IPS DF 6.9 (cell line): ENCODE results near the gene TSPAN1.

Experiments used
- DNase-seq: peaks from one replicate; pipeline ENCODE4 v3.0.0-alpha.2; 2013; ENCODE audit warnings: low read depth, low spot score
- H3K27ac ChIP-seq: one replicate; pipeline ENCODE4 v1.5.1; 2013; ENCODE audit warnings: low read length, control low read depth
- H3K27me3 ChIP-seq: 2 replicates; pipeline ENCODE4 v1.6.1; 2013; ENCODE audit warnings: mild to moderate bottlenecking, low read length; ENCODE audit not compliant: control insufficient read depth, insufficient read depth
- H3K36me3 ChIP-seq: 2 replicates; pipeline ENCODE4 v1.6.1; 2013; ENCODE audit warnings: low read length; ENCODE audit not compliant: control insufficient read depth, insufficient read depth
- H3K4me1 ChIP-seq: 2 replicates; pipeline ENCODE4 v1.6.1; 2013; ENCODE audit warnings: low read length; ENCODE audit not compliant: control insufficient read depth, insufficient read depth
- H3K4me3 ChIP-seq: 2 replicates; pipeline ENCODE4 v1.5.1; 2013; ENCODE audit warnings: mild to moderate bottlenecking, low read length
- H3K9me3 ChIP-seq: 2 replicates; pipeline ENCODE4 v1.6.1; 2013; ENCODE audit warnings: low read length, inconsistent platforms; ENCODE audit not compliant: control insufficient read depth, insufficient read depth
- WGBS: extraction: QIAGEN DNeasy Blood & Tissue Kit; methylation state at CpG from one replicate; pipeline ENCODE4 v1.1.7; 2013; ENCODE audit warnings: mixed read lengths, missing lambda C conversion rate; ENCODE audit not compliant: insufficient read length, insufficient coverage; 5-methylcytosine and 5-hydroxymethylcytosine counted together

TSPAN1 gene

DNA sequence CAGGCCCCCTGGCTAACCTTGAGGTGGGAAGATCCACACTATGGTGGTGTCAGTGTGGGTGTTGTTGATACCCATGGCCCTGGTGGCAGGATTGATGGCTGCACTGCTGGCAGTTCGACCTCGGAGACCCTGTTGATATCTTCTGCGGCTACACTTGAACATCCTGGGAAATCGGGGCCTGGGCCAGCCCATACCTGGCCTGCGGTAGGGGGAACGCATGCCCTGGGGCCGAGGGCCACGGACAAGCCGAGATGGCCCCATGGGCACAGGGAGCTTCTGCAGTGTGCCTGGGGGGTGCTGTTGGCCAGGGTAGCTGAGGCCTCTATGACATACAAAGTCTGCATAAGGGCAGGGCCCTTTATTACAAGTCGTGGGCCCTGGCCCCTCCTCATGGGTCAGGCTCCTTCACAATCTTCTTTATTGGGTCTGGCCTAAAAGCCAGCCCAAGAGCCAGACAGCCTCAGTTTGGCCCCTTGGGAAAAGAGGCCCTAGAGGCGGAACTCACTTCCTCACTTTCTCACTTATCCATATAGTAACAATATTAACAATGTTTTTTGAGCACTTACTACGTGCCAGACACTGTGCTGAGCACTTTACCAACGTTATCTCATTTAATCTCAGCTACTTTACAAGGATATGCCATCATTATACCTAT lies 1.5 kb downstream of the TSPAN1 start, which contains the start of gene P3R3URF:
TSS of gene P3R3URF (minus strand) at position 278 of the 655 bp plus-strand sequence. CDS start at position 261, 17 bp downstream.
- DNase-seq = no peak
- no CpG with 5 or more reads among the region's 13 CpGs for WGBS
- Histone ChIP-seq H3K4me1 (peaks cover 3% of the 10 kb centered on the region), H3K9me3 (no peaks in the 10 kb centered on the region), H3K36me3 (no peaks in the 10 kb centered on the region), H3K4me3 (no peak within 1 kb of the TSS), H3K27me3 (no peaks in the 10 kb centered on the region), H3K27ac (no peak within 1 kb of the TSS)

DNA sequence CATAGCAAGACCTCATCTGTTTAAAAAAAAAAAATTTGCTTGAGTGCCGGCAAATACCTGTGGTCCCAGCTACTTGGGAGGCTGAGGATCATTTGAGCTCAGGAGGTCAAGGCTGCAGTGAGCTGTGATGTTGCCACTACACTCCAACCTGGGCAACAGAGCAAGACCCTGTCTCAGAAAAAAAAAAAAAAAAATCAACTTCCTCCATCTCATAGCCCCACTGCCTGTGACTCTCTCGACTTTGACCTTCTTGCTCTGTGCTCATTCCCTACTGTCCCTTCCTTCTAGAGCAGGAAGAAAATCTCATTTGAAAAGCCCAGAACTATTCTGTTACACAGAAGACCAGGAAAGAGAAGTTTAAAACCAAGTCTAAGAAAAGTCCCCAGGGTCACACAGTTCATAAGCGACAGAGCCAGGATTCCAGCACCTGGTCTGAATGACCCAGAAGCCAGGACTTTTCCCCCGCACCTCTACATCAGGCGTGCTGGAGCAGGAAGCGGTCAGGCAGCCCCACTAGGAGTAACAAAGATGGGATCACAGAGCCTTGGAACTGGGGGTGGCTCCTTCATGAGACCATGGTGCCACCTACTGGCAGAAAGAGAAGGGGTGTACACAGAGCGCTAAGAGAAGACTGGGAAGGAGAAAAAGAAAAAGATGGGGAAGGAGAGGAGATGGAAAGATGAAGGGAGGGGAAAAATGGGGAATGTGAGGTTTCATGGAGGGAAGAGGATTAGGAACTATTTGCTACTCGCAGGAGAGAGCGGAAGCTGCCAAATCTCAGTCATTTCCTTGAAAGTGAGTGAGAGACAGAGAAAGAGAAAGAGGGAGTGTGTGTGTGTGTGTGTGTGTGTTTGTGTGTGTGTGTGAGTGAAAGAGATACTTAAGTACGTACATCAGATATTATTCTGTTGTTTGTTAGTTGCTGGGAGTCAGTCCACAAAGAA lies 4.5 kb downstream of the TSPAN1 start:
- peaks cover 2% of the 10 kb centered on the region; the same call in 1 of the 2 replicates for H3K4me1 ChIP-seq
- H3K4me3 ChIP-seq = no peak overlapping the region
- no peaks in the 10 kb centered on the region for H3K9me3 ChIP-seq
- 100% methylated on average over 1 of the region's 10 CpGs for WGBS
- peak; percentile 72 for DNase-seq
- no peaks in the 10 kb centered on the region; the same call in 1 of the 2 replicates for H3K27me3 ChIP-seq
- H3K27ac ChIP-seq = no peak overlapping the region
- H3K36me3 ChIP-seq = no peaks in the 10 kb centered on the region

DNA sequence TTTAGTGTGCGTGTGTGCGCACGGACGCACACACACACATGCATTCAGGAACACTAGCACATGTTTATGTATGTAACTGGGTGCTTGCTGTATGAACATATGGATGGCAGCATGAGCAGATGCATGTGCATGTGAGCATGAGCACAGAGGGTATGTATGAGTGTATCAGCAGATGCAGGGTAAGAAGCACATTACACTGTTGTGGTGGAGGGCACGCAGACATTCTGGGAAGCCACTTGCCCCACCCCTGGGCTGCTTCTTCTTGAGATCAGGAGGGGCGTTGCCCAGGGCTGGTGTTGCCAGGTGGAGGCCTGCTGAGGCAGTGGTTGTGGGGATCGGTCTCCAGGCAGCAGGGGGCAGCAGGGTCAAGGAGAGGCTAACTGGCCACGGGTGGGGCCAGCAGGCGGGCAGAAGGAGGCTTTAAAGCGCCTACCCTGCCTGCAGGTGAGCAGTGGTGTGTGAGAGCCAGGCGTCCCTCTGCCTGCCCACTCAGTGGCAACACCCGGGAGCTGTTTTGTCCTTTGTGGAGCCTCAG lies 5.3 kb downstream of the TSPAN1 start:
- no peaks in the 10 kb centered on the region for H3K36me3 ChIP-seq
- WGBS = no CpG with 5 or more reads among the region's 12 CpGs
- no peaks in the 10 kb centered on the region for H3K9me3 ChIP-seq
- H3K27me3 ChIP-seq = no peaks in the 10 kb centered on the region; the same call in 1 of the 2 replicates
- H3K27ac ChIP-seq = no peak overlapping the region
- H3K4me1 ChIP-seq = peaks cover 2% of the 10 kb centered on the region; the same call in 1 of the 2 replicates
- no peak for DNase-seq
- no peak overlapping the region for H3K4me3 ChIP-seq

DNA sequence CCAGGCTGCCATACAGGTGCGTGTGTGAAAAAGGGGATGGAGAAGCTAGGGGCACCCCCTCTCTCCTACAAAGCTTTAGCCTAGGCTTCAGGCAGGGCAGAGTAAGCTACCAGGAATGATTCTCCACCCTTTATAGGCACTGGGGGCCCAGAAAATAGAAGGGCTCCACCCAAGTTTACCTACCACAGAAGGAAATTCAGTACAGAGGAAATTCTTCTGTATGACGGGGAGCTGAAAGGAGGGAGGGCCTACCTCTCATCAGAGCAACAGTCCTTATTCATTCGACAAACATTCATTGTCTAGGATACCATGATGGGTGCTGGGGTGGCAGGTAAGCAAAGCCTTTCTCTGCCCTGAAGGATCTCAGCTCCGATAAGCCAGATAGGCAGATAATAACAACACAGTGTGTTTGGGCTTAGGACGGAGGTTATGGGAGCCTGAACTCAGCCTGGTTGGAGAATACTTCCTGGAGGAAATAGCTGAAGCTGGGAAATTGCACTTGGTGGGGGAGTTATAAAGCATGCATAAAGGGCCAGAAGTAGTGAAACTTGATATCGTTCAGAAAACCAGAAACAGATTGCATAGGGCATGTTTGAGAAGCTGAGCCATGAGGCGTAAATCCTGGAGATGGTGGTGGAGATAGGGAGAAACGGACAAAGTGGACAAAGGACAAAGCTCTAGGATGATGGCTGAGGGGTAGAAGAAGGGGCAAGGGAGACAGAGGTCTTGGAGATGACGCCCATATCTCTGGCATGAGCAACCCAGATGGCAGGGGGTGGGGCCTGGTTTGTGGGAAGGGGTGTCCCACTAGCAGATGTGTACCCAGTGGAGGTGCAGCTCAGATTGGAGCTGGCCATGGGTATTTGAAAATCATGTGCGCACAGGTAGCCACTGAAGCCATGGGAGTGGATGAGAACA lies 6.7 kb downstream of the TSPAN1 start:
- Histone ChIP-seq H3K9me3 (no peaks in the 10 kb centered on the region), H3K27me3 (no peaks in the 10 kb centered on the region; the same call in 1 of the 2 replicates), H3K4me3 (no peak overlapping the region), H3K36me3 (no peaks in the 10 kb centered on the region), H3K4me1 (peaks cover 2% of the 10 kb centered on the region; the same call in 1 of the 2 replicates), H3K27ac (no peak overlapping the region)
- no peak for DNase-seq
- no CpG with 5 or more reads among the region's 10 CpGs for WGBS

DNA sequence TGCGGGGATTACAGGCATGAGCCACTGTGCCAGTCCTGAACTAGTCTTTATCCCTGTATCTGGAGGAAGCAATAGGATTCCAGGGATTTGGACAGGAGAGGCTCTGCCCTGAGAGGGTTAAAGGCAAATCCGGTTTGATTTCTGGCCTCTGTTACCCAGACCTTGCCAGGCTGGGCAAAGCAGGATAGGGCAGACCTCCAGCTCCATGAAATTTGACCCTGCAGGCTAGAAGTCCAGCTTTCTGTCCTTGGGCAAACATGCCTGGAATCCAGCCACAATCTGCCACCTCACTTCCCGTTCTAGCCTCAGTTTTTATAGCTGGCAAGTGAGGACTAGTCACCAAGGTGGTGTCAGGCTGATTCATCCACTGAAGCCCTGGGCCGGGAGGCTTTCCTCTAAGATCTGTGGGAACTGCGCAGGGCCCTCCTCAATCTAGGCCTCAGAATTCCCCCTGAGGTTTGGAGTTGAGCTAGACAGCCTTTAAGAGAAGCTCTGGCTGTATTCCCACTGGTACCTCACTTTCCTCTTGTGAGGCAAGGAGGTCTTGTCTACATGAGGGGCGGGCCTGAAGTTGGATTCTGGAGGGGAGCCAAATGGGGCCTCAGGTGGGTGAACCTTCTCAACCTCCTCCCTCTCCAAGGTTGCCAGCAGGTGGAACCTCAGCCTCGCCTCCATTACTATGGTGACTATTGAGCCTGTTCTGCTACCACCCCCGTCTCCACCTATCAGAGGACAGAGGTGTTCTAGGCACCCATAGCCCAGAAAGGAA lies 8.4 kb downstream of the TSPAN1 start:
- Histone ChIP-seq H3K27ac (no peak overlapping the region), H3K4me1 (peaks cover 2% of the 10 kb centered on the region; the same call in 1 of the 2 replicates), H3K9me3 (no peaks in the 10 kb centered on the region), H3K36me3 (no peaks in the 10 kb centered on the region), H3K4me3 (no peak overlapping the region), H3K27me3 (no peaks in the 10 kb centered on the region; the same call in 1 of the 2 replicates)
- no CpG with 5 or more reads among the region's 8 CpGs for WGBS
- no peak for DNase-seq

DNA sequence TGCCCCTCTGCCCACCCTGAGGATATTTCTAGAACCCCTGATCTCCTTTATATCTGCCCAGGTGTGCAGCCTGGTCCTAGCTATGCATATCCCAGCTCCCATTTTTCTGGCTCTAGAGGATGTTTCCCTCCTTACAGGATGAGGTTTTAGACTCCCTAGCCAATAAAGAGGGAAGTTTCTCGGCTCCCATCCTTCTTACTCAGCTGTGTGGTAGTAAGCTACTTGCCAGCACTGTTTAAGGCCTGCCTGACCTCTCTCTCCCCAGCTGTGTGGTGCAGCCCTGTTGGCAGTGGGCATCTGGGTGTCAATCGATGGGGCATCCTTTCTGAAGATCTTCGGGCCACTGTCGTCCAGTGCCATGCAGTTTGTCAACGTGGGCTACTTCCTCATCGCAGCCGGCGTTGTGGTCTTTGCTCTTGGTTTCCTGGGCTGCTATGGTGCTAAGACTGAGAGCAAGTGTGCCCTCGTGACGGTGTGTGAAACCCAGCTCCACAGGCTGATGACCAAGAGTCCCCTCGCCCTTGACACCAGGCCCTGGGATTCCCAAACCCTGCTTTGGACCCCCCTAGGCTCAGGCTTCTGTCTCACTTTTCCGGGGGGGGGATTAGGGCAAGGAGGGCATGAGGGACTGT lies 9.2 kb downstream of the TSPAN1 start:
- Histone ChIP-seq H3K9me3 (no peaks in the 10 kb centered on the region), H3K27me3 (no peaks in the 10 kb centered on the region; the same call in 1 of the 2 replicates), H3K36me3 (no peaks in the 10 kb centered on the region), H3K27ac (no peak overlapping the region), H3K4me3 (no peak overlapping the region), H3K4me1 (peaks cover 2% of the 10 kb centered on the region; the same call in 1 of the 2 replicates)
- DNase-seq = no peak
- WGBS = no CpG with 5 or more reads among the region's 12 CpGs

DNA sequence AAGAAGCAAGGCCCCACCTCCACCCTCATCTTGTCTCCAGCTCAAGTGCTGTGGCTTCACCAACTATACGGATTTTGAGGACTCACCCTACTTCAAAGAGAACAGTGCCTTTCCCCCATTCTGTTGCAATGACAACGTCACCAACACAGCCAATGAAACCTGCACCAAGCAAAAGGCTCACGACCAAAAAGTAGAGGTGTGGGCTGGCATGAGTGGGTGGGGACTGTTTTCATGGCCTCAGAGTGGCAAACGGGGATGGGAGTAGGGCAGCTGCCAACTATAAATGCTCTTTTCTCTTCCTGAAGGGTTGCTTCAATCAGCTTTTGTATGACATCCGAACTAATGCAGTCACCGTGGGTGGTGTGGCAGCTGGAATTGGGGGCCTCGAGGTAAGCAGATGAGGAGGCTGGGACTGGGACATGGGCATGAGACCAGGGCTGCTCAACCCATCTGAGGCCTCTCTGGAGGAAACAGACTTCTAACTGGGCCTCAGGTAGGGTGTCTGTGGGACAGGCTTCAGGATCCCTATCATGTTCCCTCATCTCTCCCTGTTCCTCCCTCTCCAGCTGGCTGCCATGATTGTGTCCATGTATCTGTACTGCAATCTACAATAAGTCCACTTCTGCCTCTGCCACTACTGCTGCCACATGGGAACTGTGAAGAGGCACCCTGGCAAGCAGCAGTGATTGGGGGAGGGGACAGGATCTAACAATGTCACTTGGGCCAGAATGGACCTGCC lies 10.2 kb downstream of the TSPAN1 start:
- WGBS = no CpG with 5 or more reads among the region's 7 CpGs
- no peaks in the 10 kb centered on the region for H3K36me3 ChIP-seq
- H3K4me1 ChIP-seq = no peaks in the 10 kb centered on the region; the same call in 1 of the 2 replicates

DNA sequence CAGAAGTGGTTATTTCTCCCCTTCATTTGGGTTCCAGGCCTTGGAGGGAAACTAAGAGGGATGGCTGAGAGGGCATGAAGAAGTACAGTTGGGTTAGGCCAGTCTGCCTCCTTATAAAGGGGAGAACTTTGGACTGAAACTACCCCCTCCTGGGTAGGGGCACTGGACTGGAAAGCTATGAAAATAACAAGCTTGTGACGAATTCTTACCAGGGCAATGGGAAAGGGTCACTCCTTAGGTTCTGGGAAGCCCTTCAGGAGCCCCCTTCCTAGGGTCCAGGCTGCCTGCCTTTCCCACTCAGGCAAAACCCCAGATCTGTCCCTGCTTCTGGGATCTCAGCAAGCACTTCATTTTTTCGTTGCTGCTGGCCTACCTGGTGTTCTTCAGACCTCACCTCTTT lies 11.2 kb downstream of the TSPAN1 start:
- Histone ChIP-seq H3K4me3 (no peak overlapping the region), H3K36me3 (no peaks in the 10 kb centered on the region), H3K4me1 (no peaks in the 10 kb centered on the region), H3K9me3 (no peaks in the 10 kb centered on the region), H3K27ac (no peak overlapping the region), H3K27me3 (no peaks in the 10 kb centered on the region; the same call in 1 of the 2 replicates)
- no peak for DNase-seq
- no CpG with 5 or more reads among the region's 2 CpGs for WGBS

More for the DNA sequence above, 10.2 kb downstream of the TSPAN1 start:
- Histone ChIP-seq H3K27ac (no peak overlapping the region), H3K27me3 (no peaks in the 10 kb centered on the region; the same call in 1 of the 2 replicates), H3K9me3 (no peaks in the 10 kb centered on the region), H3K4me3 (no peak overlapping the region)
- DNase-seq = no peak
